GM10847 (cell line): ENCODE results near the gene NPEPL1.

Experiments used
- POLR2A ChIP-seq: IDR thresholded peaks from 2 replicates; pipeline ENCODE4 v1.6.1; 2011; ENCODE audit not compliant: insufficient read length; ENCODE audit errors: extremely low read depth

Gene NPEPL1

GRCh38 chr20:58745391-58745790, 52.8 kb downstream of the NPEPL1 start:
- no peak for TF ChIP-seq POLR2A

GRCh38 chr20:58746620-58747019, 54.0 kb downstream of the NPEPL1 start:
- no peak for TF ChIP-seq POLR2A

GRCh38 chr20:58747211-58747610, 54.6 kb downstream of the NPEPL1 start:
- TF ChIP-seq POLR2A, result no peak

- TF ChIP-seq POLR2A, result no peak
Measured at GRCh38 chr20:58748618-58749017, 56.0 kb downstream of the NPEPL1 start.

GRCh38 chr20:58749098-58749769, 56.6 kb downstream of the NPEPL1 start:
- TF ChIP-seq POLR2A, result no peak

GRCh38 chr20:58749979-58750378, 57.4 kb downstream of the NPEPL1 start:
- TF ChIP-seq POLR2A, result no peak

- TF ChIP-seq POLR2A, result no peak
Measured at GRCh38 chr20:58751979-58752378, 59.4 kb downstream of the NPEPL1 start.

- TF ChIP-seq POLR2A, result no peak
Measured at GRCh38 chr20:58752565-58752964, 60.0 kb downstream of the NPEPL1 start.

GRCh38 chr20:58753267-58753921, 60.8 kb downstream of the NPEPL1 start:
- no peak for TF ChIP-seq POLR2A

GRCh38 chr20:58753922-58754551, 61.4 kb downstream of the NPEPL1 start:
- TF ChIP-seq POLR2A, result no peak

- TF ChIP-seq POLR2A, result no peak
Measured at GRCh38 chr20:58754584-58754983, 62.0 kb downstream of the NPEPL1 start.

- TF ChIP-seq POLR2A, result no peak
Measured at GRCh38 chr20:58755062-58755697, 62.6 kb downstream of the NPEPL1 start.

- TF ChIP-seq POLR2A, result no peak
Measured at GRCh38 chr20:58755766-58756449, 63.3 kb downstream of the NPEPL1 start.

GRCh38 chr20:58756450-58756775, 63.8 kb downstream of the NPEPL1 start:
- TF ChIP-seq POLR2A, result no peak

- TF ChIP-seq POLR2A, result no peak
Measured at GRCh38 chr20:58759947-58760346, 67.3 kb downstream of the NPEPL1 start.

GRCh38 chr20:58760856-58761255, 68.3 kb downstream of the NPEPL1 start:
- no peak for TF ChIP-seq POLR2A

- no peak for TF ChIP-seq POLR2A
Measured at GRCh38 chr20:58762120-58762519, 69.5 kb downstream of the NPEPL1 start.
